Measurements from ENCODE around the gene LIN9.
A peak's percentile ranks its signal among the peaks of the same experiment; 100 is the strongest.

The LIN9 gene

DNA sequence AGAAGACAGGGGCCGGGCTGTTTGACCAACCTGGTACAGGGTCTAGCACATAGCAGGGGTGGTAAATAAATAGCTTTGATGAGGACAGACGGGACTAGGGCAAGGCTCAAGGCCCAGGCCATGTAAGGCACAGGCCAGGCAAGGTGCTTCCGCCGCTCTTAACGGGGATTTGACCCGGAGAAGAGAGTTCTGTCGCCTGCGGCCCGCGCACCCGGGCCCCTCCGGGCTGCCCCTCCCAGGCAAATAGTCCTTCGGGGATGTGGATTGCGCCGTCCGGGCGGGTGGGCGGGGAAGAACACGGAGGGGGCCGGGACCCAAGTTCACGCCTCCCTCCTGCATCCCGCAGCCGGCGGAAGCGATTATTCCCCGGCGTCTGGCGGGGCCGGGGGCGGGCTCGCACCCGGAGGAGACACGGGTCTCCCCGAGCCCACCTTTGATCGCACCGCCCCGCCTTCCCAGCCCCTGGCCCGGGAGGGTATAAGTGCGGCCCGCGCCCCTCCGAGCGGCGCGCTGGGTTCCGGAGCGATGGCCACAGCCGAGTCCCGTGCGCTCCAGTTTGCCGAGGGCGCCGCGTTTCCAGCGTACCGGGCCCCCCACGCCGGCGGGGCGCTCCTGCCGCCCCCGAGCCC is 85.7 kb downstream of the LIN9 start, which contains the start of gene MIXL1:
TSS of gene MIXL1 (plus strand) at position 508 of the 629 bp plus-strand sequence. CDS start at position 526, 18 bp downstream.
- DNase-seq (ENCODE audit: low read depth): no peak
- TF ChIP-seq, protein P1, sequence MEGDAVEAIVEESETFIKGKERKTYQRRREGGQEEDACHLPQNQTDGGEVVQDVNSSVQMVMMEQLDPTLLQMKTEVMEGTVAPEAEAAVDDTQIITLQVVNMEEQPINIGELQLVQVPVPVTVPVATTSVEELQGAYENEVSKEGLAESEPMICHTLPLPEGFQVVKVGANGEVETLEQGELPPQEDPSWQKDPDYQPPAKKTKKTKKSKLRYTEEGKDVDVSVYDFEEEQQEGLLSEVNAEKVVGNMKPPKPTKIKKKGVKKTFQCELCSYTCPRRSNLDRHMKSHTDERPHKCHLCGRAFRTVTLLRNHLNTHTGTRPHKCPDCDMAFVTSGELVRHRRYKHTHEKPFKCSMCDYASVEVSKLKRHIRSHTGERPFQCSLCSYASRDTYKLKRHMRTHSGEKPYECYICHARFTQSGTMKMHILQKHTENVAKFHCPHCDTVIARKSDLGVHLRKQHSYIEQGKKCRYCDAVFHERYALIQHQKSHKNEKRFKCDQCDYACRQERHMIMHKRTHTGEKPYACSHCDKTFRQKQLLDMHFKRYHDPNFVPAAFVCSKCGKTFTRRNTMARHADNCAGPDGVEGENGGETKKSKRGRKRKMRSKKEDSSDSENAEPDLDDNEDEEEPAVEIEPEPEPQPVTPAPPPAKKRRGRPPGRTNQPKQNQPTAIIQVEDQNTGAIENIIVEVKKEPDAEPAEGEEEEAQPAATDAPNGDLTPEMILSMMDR (IDR thresholded peaks at IDR 0.05; ENCODE audit: control insufficient read depth, insufficient read depth, low read depth, low read length, missing control alignments): no peak

DNA sequence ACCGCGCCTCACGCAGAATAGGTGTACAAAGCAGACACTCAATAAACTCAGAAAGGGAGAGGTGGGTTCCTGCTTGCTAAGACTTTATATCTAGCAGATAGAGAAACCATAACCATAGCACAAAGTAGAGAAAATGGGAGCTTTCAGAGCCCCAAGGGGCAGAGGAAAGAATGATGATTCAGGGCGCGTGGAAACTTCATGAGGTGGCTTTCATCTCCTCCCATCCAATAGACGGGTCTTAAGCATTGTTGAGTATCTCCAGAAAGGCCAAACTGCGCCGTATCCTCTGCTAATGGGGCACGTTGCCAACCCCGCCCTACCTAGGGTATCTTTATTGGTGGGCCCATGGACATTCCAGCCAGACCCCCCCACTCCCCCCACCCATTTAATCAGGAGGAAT is 86.3 kb downstream of the LIN9 start:
- no peak overlapping the region for H3K4me3 ChIP-seq (ENCODE audit: control insufficient read depth, low read depth, low read length)
- no peak for DNase-seq (ENCODE audit: low read depth)
- TF ChIP-seq, protein P1 (IDR thresholded peaks at IDR 0.05; ENCODE audit: control insufficient read depth, insufficient read depth, low read depth, low read length, missing control alignments): no peak

More for the DNA sequence above, 85.7 kb downstream of the LIN9 start, which contains the start of gene MIXL1:
- peak within 1 kb of the TSS; percentile 33 for H3K4me3 ChIP-seq (ENCODE audit: control insufficient read depth, low read depth, low read length)

DNA sequence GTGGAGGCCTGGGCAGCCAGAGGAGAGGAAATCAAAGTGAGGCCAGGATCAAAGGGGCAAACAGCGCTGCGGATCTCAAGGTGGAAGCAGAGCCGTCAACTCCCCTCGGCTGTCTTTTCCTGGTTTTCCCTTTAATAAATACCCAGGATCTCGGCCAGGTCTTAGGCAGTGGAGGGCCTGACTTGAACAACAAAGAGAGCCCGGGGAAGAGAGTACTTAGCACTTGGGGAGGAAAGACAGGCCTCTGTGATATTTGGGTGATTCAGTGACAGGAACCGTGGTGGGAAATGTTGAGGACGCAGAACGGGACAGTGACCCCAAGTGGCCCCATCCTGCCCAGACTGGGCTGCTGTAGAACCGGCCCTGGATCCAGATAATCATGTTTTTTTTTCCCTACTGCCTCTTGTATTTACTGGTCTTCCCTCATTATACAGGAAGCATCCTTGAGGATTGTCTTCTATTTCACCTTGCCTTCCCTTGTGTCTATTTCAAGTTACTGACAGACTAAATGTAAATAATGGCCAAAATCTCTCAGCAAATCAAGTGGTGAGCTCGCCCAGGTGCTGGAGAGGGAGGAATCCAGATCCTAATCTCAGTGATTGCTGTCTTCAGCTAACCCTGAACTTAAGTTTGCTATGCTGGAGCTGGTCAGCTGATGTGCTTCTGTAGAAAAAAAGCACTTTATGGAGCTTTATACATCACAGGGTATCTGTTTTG is 88.3 kb downstream of the LIN9 start:
- DNase-seq (ENCODE audit: low read depth): no peak
- TF ChIP-seq, protein P1 (IDR thresholded peaks at IDR 0.05; ENCODE audit: control insufficient read depth, insufficient read depth, low read depth, low read length, missing control alignments): no peak
- no peak overlapping the region for H3K4me3 ChIP-seq (ENCODE audit: control insufficient read depth, low read depth, low read length)

DNA sequence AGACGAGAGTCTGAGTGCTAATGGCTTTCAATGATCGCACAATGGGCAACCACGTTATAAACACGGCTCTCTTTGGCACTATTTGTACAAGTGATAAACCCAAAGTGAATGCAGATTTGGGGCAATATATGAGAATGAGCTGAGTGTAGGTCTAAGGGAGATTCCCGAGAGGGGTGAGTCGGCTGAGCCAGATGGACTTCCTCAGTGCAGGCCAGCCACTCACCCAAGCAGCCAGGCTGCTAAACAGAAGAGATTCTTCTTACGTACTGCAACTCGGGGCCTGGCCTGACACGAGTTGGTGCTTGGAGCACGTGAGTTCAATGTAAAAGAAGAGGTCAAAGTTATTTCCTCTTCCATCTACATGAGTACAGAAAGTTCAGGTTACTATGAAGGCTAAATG is 91.7 kb downstream of the LIN9 start:
- TF ChIP-seq, protein P1 (IDR thresholded peaks at IDR 0.05; ENCODE audit: control insufficient read depth, insufficient read depth, low read depth, low read length, missing control alignments): no peak
- H3K4me3 ChIP-seq (ENCODE audit: control insufficient read depth, low read depth, low read length): no peak overlapping the region
- no peak for DNase-seq (ENCODE audit: low read depth)

DNA sequence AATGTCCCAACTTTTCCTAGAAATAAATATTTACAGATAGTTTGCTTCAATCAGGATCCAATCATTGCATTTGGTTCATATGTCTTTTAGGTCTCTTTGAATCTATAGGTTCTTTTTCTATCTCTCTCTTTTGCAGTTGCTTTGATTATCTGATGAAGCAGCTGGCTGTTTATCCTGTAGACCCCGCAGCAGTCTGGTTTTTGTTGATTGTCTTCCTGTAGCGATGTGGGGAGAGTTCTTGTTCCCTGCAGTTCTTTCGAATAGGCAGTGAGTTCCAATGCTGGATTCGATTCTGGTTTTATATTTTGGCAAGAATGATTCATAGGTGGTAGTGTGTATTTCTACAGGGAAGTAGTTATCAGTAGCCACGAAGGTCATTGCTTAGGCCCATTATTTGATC is 92.9 kb downstream of the LIN9 start:
- no peak overlapping the region for H3K4me3 ChIP-seq (ENCODE audit: control insufficient read depth, low read depth, low read length)
- TF ChIP-seq, protein P1 (IDR thresholded peaks at IDR 0.05; ENCODE audit: control insufficient read depth, insufficient read depth, low read depth, low read length, missing control alignments): no peak
- no peak for DNase-seq (ENCODE audit: low read depth)

DNA sequence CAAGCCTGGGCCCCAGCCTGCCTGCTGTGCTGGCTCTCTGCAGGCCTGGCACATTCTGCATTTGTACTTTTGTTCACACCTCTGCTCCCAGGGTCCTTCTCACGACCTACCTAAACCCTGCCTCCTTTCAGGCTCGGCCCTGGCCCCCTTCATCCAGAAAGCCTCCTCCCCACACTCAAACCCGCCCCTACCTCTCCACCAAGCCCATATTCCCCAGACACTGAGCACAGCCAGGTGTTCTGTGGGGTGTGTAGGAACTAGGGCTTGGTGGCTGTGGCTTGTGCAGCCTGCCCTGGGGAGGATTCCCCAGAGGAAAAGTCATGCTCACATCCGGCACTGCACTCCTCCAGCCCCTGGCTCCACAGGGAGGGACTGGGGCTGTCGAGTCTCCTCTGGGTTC is 93.7 kb downstream of the LIN9 start:
- TF ChIP-seq, protein P1 (IDR thresholded peaks at IDR 0.05; ENCODE audit: control insufficient read depth, insufficient read depth, low read depth, low read length, missing control alignments): no peak
- no peak for DNase-seq (ENCODE audit: low read depth)
- H3K4me3 ChIP-seq (ENCODE audit: control insufficient read depth, low read depth, low read length): no peak overlapping the region

Data from AG09309 (cell line).